Endothelial cell of umbilical vein (primary cell): ENCODE measurements around the gene AMPH. TPM values are rescaled to one million over a fixed set of nuclear protein-coding genes. Genes with fewer than 3 reads are reported as not detected.

ENCODE experiments used
- Bru-seq: library from RNA; stranded (reverse); fragments of 400-500 nt; gene quantifications from one replicate; lab custom pipeline; 2021; lab: Mats Ljungman, UMichigan
- BruChase-seq, 2 experiments: library from RNA; stranded (reverse); fragments of 400-500 nt; gene quantifications; one replicate each; lab custom pipeline; 2021; lab: Mats Ljungman, UMichigan
- BruUV-seq: library from RNA; stranded (reverse); fragments of 400-500 nt; replicated peaks from 2 replicates; lab custom pipeline; 2021; lab: Mats Ljungman, UMichigan
- CTCF ChIA-PET: fragments of 300-600, 350-600 bp; sonication (Branson Sonifier 250); formaldehyde crosslinking; loops from one replicate; lab custom pipeline; 2021; ENCODE audit warnings: antibody characterized with exemption, inconsistent platforms; lab: Charles Lee
- POLR2A ChIA-PET: fragments of 300-600, 350-600 bp; sonication (Branson Sonifier 250); formaldehyde crosslinking; loops from one replicate; lab custom pipeline; 2021; ENCODE audit warnings: antibody characterized with exemption, inconsistent platforms; lab: Charles Lee
- DNase-seq: peaks from one replicate; pipeline ENCODE4 v3.0.0-alpha.2; 2011; ENCODE audit warnings: low read depth, low spot score
- FAIRE-seq: peaks from 2 replicates; lab custom pipeline; 2011; peaks lifted over from hg19 to GRCh38; lab: Jason Lieb, UNC
- H2AFZ ChIP-seq: 2 replicates; pipeline ENCODE4 v1.6.0; 2012; ENCODE audit warnings: low read depth, low read length, control low read depth, inconsistent platforms
- H3K27ac ChIP-seq: 2 replicates; pipeline ENCODE4 v1.5.1; 2011; ENCODE audit warnings: low read depth, mild to moderate bottlenecking, control low read depth, low read length, moderate library complexity; ENCODE audit not compliant: insufficient read depth
- H3K27me3 ChIP-seq, 2 experiments: 2 replicates each; pipeline versions ENCODE4 v1.6.0 to v1.6.1; 2011; ENCODE audit warnings: low read length in 2 of 2, mixed read lengths in 1 of 2; ENCODE audit not compliant: control insufficient read depth in 2 of 2, insufficient read depth in 2 of 2
- H3K36me3 ChIP-seq, 2 experiments: 2 replicates in 1 of 2; 3 replicates in 1 of 2; pipeline ENCODE4 v1.5.1; 2011; ENCODE audit warnings: low read length in 2 of 2, mild to moderate bottlenecking in 1 of 2, moderate library complexity in 1 of 2; ENCODE audit not compliant: control insufficient read depth in 2 of 2, insufficient read depth in 2 of 2; ENCODE audit errors: extremely low read depth in 1 of 2
- H3K4me1 ChIP-seq: 3 replicates; pipeline ENCODE4 v1.5.1; 2011; ENCODE audit warnings: mild to moderate bottlenecking, low read length; ENCODE audit not compliant: control insufficient read depth, insufficient read depth; ENCODE audit errors: extremely low read depth
- H3K4me2 ChIP-seq: 2 replicates; pipeline ENCODE4 v1.6.1; 2011; ENCODE audit warnings: low read length, control low read depth, mixed read lengths; ENCODE audit not compliant: insufficient read depth
- H3K4me3 ChIP-seq, 3 experiments: fragments of 200-600 bp in 1 of 3; sonication (generic), shearing (Covaris generic) in 1 of 3; replicated peaks in 1 of 3; 2 replicates each; pipeline ENCODE4 v1.5.1; 2011 to 2016; ENCODE audit warnings: control low read depth in 3 of 3, low read length in 3 of 3, mild to moderate bottlenecking in 2 of 3, inconsistent platforms in 1 of 3, low read depth in 1 of 3, moderate library complexity in 1 of 3; ENCODE audit not compliant: insufficient read depth in 1 of 3
- H3K79me2 ChIP-seq: 2 replicates; pipeline ENCODE4 v1.6.0; 2012; ENCODE audit warnings: low read length, inconsistent platforms; ENCODE audit not compliant: control insufficient read depth, insufficient read depth
- H3K9ac ChIP-seq: replicated peaks from 2 replicates; pipeline ENCODE3; 2011; ENCODE audit warnings: low read length, control low read depth; ENCODE audit not compliant: insufficient read depth; ENCODE audit errors: extremely low read depth
- H3K9me1 ChIP-seq: replicated peaks from 3 replicates; pipeline ENCODE4 v1.6.0; 2011; ENCODE audit warnings: mild to moderate bottlenecking, low read length; ENCODE audit not compliant: control insufficient read depth, insufficient read depth; ENCODE audit errors: extremely low read depth
- H3K9me3 ChIP-seq: replicated peaks from 2 replicates; pipeline ENCODE4 v1.5.1; 2012; ENCODE audit warnings: low read length, inconsistent platforms; ENCODE audit not compliant: control insufficient read depth, insufficient read depth
- H4K20me1 ChIP-seq: replicated peaks from 2 replicates; pipeline ENCODE3; 2011; ENCODE audit warnings: mild to moderate bottlenecking, low read length; ENCODE audit not compliant: control insufficient read depth, insufficient read depth; ENCODE audit errors: extremely low read depth
- CTCF ChIP-seq, 2 donors: IDR thresholded peaks; 1 replicate in 1 of 2; 2 replicates in 1 of 2; pipeline ENCODE4 v1.5.1; 2011; ENCODE audit warnings: low read length in 2 of 2, mild to moderate bottlenecking in 2 of 2, moderate library complexity in 2 of 2, control low read depth in 1 of 2, inconsistent platforms in 1 of 2, low read depth in 1 of 2; ENCODE audit not compliant: insufficient read depth in 1 of 2; ENCODE audit errors: extremely low read depth in 1 of 2
- EZH2 ChIP-seq: IDR thresholded peaks from 2 replicates; pipeline ENCODE4 v1.6.1; 2012; ENCODE audit warnings: borderline replicate concordance, low read depth, mild to moderate bottlenecking, moderate library complexity, low read length, inconsistent platforms; ENCODE audit not compliant: severe bottlenecking
- FOS ChIP-seq: IDR thresholded peaks from 2 replicates; pipeline ENCODE4 v1.6.1; 2011; ENCODE audit warnings: mild to moderate bottlenecking, low read length, moderate library complexity, borderline replicate concordance; ENCODE audit not compliant: insufficient read depth
- GATA2 ChIP-seq: IDR thresholded peaks from 2 replicates; pipeline ENCODE4 v1.7.0; 2011; ENCODE audit warnings: low read depth, mild to moderate bottlenecking, moderate library complexity, mixed read lengths, low read length; ENCODE audit not compliant: insufficient read length, insufficient read depth
- JUN ChIP-seq: IDR thresholded peaks from 2 replicates; pipeline ENCODE4 v1.6.1; 2011; ENCODE audit warnings: borderline replicate concordance, low read depth; ENCODE audit not compliant: insufficient read length, insufficient read depth
- MAX ChIP-seq: IDR thresholded peaks from 2 replicates; pipeline ENCODE4 v1.6.1; 2011; ENCODE audit not compliant: insufficient read depth, insufficient read length
- MYC ChIP-seq: IDR thresholded peaks from one replicate; pipeline ENCODE4 v1.6.1; 2011; ENCODE audit warnings: mild to moderate bottlenecking, low read depth, low read length
- POLR2A ChIP-seq: IDR thresholded peaks from 2 replicates; pipeline ENCODE4 v1.6.1; 2012; ENCODE audit warnings: low read depth, mild to moderate bottlenecking, control low read depth, low read length
- POLR2AphosphoS5 ChIP-seq: IDR thresholded peaks from 2 replicates; pipeline ENCODE4 v1.6.1; 2012; ENCODE audit warnings: low read depth, mild to moderate bottlenecking, control low read depth, low read length, moderate library complexity; ENCODE audit not compliant: insufficient read depth
- dilution Hi-C: fragments of 300-500 bp; cut with MboI; formaldehyde crosslinking; loops from one replicate; pipeline ENCODE4 v1.15.0; 2019; ENCODE audit warnings: low sequenced_read_pairs; ENCODE audit not compliant: extremely low pct_ligation_motif_present
- intact Hi-C: fragments of 100-400 bp; cut with micrococcal nuclease; formaldehyde crosslinking; loops from one replicate; pipeline ENCODE4 v1.10.0; 2022
- long read RNA-seq: library from polyadenylated mRNA; stranded (forward); transcript quantifications from one replicate; pipeline ENCODE4 v2.0.0, GENCODE V29; 2021
- polyA minus RNA-seq, 3 experiments: library from RNA; depleted of rRNA, polyadenylated mRNA; stranded (reverse); fragments of >200 nt; gene quantifications; 1 replicate in 1 of 3; 2 replicates in 2 of 3; pipeline ENCODE4 v1.2.3, GENCODE V29; 2011
- polyA plus RNA-seq, 4 experiments: library from polyadenylated mRNA; depleted of rRNA in 3 of 4; stranded (reverse) in 3 of 4; unstranded in 1 of 4; fragments of >200 nt; gene quantifications; 2 replicates each; pipeline versions ENCODE4 v1.2.1 to v1.2.3, GENCODE V29; 2011 to 2012; ENCODE audit warnings: missing spikeins in 1 of 4
- total RNA-seq: library from RNA; stranded (reverse); gene quantifications from 2 replicates; pipeline ENCODE4 v1.2.3, GENCODE V29; 2021

Gene AMPH
- total RNA-seq (8.0 and 9.2 TPM in 2 replicates), polyA plus RNA-seq (4.8 and 5.2 TPM in 2 replicates), polyA minus RNA-seq (9.0 and 12.1 TPM in 2 replicates), Bru-seq, nascent RNA (percentile 53 among the genes with signal in this experiment), BruChase-seq, experiment 1, labeled RNA remaining after a 6-hour chase (percentile 41 among the genes with signal in this experiment), BruChase-seq, experiment 2, labeled RNA remaining after a 2-hour chase (percentile 48 among the genes with signal in this experiment)
- 4.7 and 4.9 TPM in 2 replicates for polyA plus RNA-seq (2011; cell fraction: cytosol; rRNA removed)
- polyA plus RNA-seq (2011; cell fraction: nucleus; rRNA removed), result 10.2 and 12.9 TPM in 2 replicates
- polyA plus RNA-seq (2012), result 23.6 and 40.3 TPM in 2 replicates
- not detected for polyA minus RNA-seq (2011; cell fraction: cytosol; rRNA and poly(A)+ RNA removed)
- polyA minus RNA-seq (2011; cell fraction: nucleus; rRNA and poly(A)+ RNA removed), result 9.4 and 12.2 TPM in 2 replicates
- long read RNA-seq, partial matches to known transcripts, result 1 of 5 reads
- long read RNA-seq, other reads (novel, unspliced or antisense), result 1 of 5 reads

GRCh38 chr7:38630720-38631673 lies at the start of gene AMPH:
Gene AMPH (minus strand): TSS chr7:38631373. CDS start chr7:38631351, 22 bp downstream.
- peaks cover 4 to 5% of the 10 kb centered on the region in 2 experiments for H3K27me3 ChIP-seq
- peak within 1 kb of the TSS; percentile 92 for H3K4me2 ChIP-seq
- H3K9me3 ChIP-seq, result no peaks in the 10 kb centered on the region
- H3K79me2 ChIP-seq, result no peaks in the 10 kb centered on the region
- CTCF ChIA-PET, result interaction anchor here (2.7 kb wide), 1 partner anchor 30 kb away, joined by 11 read pairs; no protein-coding TSS in a partner anchor
- peak within 1 kb of the TSS; percentile 90 for H2AFZ ChIP-seq
- POLR2A ChIA-PET, result no interaction called here
- peaks cover 3% of the 10 kb centered on the region for H3K9me1 ChIP-seq
- TF ChIP-seq MAX, result no peak
- no peak for TF ChIP-seq FOS
- TF ChIP-seq POLR2AphosphoS5, result no peak
- TF ChIP-seq GATA2, result no peak
- no peak for TF ChIP-seq CTCF (IDR thresholded peaks at IDR 0.05; ENCODE audit: extremely low read depth in 1 of 2, insufficient read depth in 1 of 2, low read depth in 1 of 2, low read length in 2 of 2)
- no peak for TF ChIP-seq POLR2A
- TF ChIP-seq MYC, result no peak
- no peak for TF ChIP-seq JUN
- TF ChIP-seq EZH2, result no peak
- FAIRE-seq (peak; percentile 4), DNase-seq (peak; percentile 45)
- no peak within 1 kb of the TSS for H3K27ac ChIP-seq
- BruUV-seq, result no TSS peak
- intact Hi-C loops, result no loop called here
- H4K20me1 ChIP-seq, result no peaks in the 10 kb centered on the region
- H3K4me1 ChIP-seq, result peaks cover 12% of the 10 kb centered on the region
- no peaks in the 10 kb centered on the region for H3K36me3 ChIP-seq
- peak within 1 kb of the TSS; percentile 30 for H3K9ac ChIP-seq
- peak within 1 kb of the TSS; percentile 67 to 84 (median 76) for H3K4me3 ChIP-seq
- dilution Hi-C loops, result no loop called here
